ENCODE data around the gene ZDHHC11. TPM values are rescaled to one million over a fixed set of nuclear protein-coding genes. Genes with fewer than 3 reads are reported as not detected.
"Not testable (repeated sequence)": the region's sequence is repeated elsewhere in the genome, so short reads cannot be mapped to it uniquely, and the experiment has no call there.

ZDHHC11 gene
- total and polyA plus RNA-seq, 8 donors, result 14.6 to 37.1 (median 25.8) TPM

DNA sequence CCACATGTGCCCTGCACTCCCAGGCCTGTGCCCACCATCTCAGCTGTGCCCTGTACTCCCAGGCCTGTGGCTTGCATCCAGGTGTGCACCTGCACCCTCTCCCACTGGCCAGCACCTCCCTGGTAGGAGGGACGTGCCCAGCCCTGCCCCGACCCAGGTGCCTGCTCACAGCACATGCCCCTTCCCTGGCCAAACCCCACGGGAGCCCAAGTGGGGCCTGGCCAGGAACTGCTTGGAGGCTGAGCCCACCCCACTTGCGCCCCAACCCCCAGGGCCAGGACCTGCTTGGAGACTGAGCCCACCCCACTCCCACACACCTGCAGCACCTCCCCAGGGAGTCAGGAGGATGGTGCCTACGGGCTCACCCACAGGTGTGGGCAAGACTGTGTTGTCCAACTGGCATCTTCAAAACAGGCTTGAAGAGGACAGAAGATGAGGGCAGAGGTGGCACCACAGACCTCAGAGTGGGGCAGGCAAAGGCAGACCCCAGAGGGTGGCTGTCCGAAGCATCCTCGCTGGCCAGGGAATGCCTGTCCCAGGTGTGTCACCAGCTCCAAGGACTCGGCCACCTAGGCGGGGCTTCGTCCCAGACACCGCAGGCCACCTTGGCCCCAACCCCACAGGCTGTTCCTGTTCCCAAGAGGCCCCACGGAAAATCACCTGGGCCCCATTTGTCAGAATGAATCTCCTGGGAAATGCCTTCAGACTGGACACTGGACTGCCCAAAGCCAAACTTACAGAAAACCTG, 77.1 kb downstream of the ZDHHC11 start:
- TF ChIP-seq, protein P1, sequence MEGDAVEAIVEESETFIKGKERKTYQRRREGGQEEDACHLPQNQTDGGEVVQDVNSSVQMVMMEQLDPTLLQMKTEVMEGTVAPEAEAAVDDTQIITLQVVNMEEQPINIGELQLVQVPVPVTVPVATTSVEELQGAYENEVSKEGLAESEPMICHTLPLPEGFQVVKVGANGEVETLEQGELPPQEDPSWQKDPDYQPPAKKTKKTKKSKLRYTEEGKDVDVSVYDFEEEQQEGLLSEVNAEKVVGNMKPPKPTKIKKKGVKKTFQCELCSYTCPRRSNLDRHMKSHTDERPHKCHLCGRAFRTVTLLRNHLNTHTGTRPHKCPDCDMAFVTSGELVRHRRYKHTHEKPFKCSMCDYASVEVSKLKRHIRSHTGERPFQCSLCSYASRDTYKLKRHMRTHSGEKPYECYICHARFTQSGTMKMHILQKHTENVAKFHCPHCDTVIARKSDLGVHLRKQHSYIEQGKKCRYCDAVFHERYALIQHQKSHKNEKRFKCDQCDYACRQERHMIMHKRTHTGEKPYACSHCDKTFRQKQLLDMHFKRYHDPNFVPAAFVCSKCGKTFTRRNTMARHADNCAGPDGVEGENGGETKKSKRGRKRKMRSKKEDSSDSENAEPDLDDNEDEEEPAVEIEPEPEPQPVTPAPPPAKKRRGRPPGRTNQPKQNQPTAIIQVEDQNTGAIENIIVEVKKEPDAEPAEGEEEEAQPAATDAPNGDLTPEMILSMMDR (IDR thresholded peaks at IDR 0.05), result no peak
- intact Hi-C loops (cut with DNase I), result no loop called here
- Histone ChIP-seq H3K9me3 (no peaks in the 10 kb centered on the region), H3K36me3 (no peaks in the 10 kb centered on the region), H3K27ac (no peak overlapping the region), H3K27me3 (no peaks in the 10 kb centered on the region), H3K4me3 (no peak overlapping the region), H3K4me1 (no peaks in the 10 kb centered on the region)
- ATAC-seq (no peak), DNase-seq (peak in 1 of 4 donors; percentile 66)

DNA sequence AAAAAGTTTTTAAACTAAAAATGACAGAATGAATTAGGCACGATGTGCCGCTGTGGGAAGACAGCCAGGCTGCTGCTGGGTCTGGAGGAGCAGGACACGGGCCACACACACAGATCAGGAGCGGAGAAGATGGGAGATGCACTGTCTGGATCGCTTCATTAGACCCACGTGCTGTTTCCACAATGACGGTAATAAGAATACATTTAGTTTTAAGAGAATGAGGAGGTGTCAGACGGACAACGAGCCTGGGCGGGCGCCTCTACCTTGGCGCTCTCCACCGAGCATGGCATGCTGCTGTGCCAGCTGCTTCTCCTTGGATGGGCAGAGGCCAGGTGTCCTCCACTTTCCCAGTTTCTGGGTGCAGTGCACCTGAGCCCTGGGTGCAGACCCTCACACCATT, 77.9 kb downstream of the ZDHHC11 start:
- H3K4me1 ChIP-seq; H3K36me3 ChIP-seq; H3K4me3 ChIP-seq; intact Hi-C loops (cut with DNase I); H3K27ac ChIP-seq; ATAC-seq; H3K9me3 ChIP-seq; H3K27me3 ChIP-seq: not testable (repeated sequence)
- peak in 1 of 4 donors; percentile 54 for DNase-seq

DNA sequence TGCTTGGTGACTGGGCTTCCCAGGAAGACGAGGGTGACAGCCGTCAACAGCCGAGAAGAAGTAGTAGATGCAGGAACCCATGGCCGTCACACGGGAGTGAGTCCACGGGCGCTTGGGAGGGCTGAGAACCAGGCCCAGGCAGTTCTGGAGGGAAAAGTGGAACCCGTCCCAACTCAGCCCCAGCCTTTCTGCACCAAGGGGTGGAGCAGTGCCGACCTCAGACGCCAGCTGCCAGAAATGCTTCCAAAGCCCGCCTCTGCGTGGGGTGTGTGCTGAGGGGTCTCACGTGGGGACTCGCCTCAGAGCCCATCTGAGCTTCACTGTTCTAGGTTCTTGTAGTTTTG, 78.3 kb downstream of the ZDHHC11 start:
- H3K27ac ChIP-seq; DNase-seq; intact Hi-C loops (cut with DNase I); H3K4me3 ChIP-seq; H3K9me3 ChIP-seq; ATAC-seq; H3K36me3 ChIP-seq; H3K4me1 ChIP-seq; H3K27me3 ChIP-seq: not testable (repeated sequence)

DNA sequence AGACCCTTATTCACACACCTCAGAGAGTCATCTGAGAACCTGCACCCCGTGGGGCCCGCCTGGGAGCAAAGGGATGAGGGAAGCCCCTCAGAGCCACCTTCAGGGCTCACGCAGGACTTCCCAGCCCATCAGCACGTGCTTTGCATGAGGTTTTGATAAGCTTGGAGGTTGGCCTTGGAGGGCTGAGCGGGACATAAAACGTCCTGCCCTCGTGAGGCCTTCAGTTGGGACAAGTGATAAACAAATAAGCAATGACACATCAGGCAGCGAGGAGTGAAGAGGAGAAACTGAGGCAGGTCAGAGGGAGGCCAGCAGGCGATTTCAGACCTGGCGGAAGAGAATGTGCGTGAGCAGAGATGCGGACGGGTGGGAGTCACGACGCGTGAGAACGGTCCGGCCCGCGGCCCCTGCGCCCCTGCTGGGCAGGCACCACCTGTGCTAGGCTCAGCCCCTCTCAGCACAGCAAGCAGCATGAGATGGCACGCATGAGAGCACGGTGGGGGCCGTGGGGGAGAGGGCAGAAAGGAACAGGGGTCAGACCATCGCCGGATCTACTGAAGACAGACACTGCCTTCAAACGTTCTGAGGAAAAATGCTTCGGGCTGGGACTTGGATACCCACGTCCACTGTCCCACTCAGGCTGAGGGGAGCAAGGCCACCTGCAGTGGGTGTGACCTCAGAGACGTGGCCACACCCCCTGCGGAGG, 78.8 kb downstream of the ZDHHC11 start:
- H3K27me3 ChIP-seq; H3K36me3 ChIP-seq; ATAC-seq; H3K4me3 ChIP-seq; H3K27ac ChIP-seq; intact Hi-C loops (cut with DNase I); H3K4me1 ChIP-seq; H3K9me3 ChIP-seq: not testable (repeated sequence)
- DNase-seq, result peak in 1 of 4 donors; percentile 26

DNA sequence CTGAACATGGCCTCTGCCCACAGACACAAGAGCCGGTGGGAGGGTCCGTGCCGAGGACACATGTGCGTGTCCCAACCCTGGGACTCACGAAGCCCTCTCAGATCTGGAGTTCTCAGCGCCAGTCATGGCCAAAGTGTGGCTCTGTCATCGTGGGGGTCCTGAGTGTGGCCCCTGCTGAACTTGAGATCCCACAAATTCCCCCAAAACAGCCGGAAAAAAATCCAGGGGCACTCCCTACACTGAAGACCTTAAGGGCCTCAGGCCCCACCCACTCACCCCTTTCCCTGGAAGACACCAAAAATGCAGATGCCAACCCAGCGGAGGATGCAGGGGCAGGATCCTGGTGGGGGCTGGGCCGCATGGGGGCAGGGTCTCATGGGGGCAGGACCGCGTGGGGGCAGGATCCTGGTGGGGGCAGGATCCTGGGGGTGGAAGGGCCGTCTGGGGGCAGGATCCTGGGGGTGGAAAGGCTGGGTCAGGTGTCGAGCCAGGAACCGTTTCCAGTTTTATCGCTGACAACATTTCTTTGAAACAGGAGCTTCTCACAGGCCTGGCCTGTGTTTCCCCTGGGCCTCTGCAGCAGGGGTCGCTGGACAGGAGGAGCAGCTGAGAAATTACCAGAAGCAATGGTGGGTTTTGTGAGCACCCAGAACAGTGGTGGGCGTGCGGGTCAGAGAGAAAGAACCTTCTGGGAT, 79.6 kb downstream of the ZDHHC11 start:
- H3K27me3 ChIP-seq; H3K27ac ChIP-seq; ATAC-seq; H3K4me3 ChIP-seq; intact Hi-C loops (cut with DNase I); H3K4me1 ChIP-seq; H3K36me3 ChIP-seq; H3K9me3 ChIP-seq: not testable (repeated sequence)
- DNase-seq, result peak in 1 of 4 donors; percentile 50

DNA sequence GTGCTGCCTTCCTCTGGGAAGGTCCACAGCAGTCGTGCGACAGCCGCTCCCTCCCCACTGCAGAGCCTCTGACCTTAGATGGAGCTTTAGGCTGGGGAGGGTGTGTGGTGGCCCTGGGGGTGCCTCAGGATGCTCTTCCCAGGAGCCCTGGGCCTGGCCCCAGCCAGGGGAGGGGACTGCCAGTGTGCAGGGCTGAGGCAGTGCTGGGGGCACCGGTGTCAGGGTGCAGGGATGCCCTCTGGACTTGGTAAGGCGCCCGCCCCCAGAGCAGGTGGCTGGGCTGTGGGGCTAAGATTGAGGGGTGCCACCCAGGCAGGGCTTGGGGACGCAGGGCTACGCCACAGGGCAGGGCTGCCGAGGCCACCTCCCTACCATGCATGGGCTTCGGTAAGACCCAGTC, 80.2 kb downstream of the ZDHHC11 start:
- H3K27me3 ChIP-seq; H3K27ac ChIP-seq; H3K9me3 ChIP-seq; ATAC-seq; H3K36me3 ChIP-seq; H3K4me1 ChIP-seq; H3K4me3 ChIP-seq; intact Hi-C loops (cut with DNase I): not testable (repeated sequence)
- DNase-seq, result peak in 1 of 4 donors; percentile 61

DNA sequence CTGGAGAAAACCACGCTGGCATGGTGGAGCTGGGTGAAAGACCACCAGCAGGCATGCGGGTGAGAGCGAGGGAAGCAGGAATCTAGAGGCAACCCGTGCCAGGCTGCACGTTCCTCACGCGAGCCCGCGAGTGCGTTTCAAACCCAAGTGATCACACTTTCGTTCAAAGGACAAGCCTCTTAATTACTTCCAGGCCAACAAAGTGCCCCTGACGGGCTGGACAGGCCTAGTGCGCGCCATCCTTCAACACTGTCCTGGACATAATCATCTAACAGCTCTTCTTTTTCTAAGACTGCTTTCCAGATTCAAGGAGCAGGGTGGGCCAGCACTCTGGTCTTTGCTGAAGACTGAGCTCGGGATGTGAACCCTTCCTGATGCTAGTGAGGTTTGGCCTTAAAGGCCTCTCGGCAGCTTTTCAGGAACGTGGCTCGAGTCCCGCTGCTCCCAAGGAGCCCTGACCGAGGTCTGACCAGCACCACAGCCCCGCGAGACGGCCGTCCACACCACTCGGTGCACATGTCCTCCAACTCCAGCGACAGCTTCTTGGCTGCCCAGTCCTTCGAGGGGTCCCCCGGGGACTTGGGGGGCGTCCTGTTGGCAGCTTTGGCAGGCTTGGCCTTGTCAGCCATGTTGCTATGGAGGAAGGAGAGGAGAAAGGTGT, 81.2 kb downstream of the ZDHHC11 start:
- intact Hi-C loops (cut with DNase I), result loop anchor here in 1 of 2 donors (10.0 kb wide), 1 partner anchor 75 kb away; the partner anchor contains the start of gene TPPP
- DNase-seq, result peak in 1 of 4 donors; percentile 68
- H3K4me3 ChIP-seq, ATAC-seq, H3K36me3 ChIP-seq, H3K9me3 ChIP-seq, H3K4me1 ChIP-seq, H3K27ac ChIP-seq, H3K27me3 ChIP-seq: not testable (repeated sequence)
